Globus pallidus (tissue), 1 donor: ENCODE results near the gene FBXL3.
"Not testable (repeated sequence)": the region's sequence is repeated elsewhere in the genome, so short reads cannot be mapped to it uniquely, and the experiment has no call there.

ENCODE experiments used
- DNase-seq: peaks from one replicate; pipeline ENCODE4 v3.0.0-alpha.2; 2015; ENCODE audit warnings: low spot score

FBXL3 gene

DNA sequence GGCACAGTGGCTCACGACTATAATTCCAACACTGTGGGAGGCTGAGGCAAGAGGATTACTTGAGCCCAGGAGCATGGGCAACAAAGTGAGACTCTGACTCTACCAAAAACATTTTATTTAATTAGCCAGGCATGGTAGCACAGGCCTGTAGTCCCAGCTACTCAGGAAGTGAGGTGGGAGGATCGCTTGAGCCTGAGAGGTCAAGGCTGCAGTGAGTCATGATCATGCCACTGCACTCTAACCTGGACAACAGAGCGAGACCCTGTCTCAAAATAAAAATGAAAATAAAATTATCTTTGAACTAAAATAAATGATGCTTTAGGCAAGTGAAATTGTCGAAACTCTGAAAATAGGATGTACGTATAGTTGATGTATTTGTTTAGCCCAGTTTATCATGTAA, 43.3 kb downstream of the FBXL3 start:
- DNase-seq: no peak

- no peak for DNase-seq
Measured at GRCh38 chr13:76982061-76982460, 44.9 kb downstream of the FBXL3 start.

DNA sequence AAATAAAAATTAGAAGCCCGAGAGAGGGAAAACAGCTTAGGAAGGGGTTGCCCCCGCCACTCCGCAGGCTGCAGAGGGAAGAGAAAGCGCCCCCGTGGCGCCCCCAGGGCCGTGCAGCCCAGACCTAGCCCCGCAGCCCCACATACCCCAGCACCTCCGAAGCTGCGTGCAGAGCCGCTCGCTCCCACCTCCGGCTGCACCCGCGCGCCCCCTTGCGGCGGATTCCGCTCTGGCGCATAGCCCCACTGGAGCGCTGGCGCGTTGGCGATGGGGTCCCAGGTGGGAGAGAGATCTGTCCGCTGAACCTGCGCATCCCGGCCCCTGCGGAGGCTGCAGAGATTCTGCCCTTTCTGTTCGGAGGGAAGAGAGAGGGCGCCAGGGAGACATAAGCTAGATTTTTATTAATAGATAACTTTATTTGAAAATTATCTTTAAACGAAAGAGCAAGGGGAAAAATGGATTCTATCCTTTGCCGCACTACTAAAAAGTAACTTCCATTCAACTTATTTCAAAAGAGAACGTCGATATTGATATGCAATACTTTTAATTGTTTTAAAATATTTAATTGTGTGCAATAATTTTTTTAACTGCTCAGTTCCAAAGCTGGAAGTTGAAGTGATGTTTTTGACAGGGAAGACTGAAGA, 46.8 kb downstream of the FBXL3 start:
- peak; percentile 45 for DNase-seq

GRCh38 chr13:76976929-76977328, 50.0 kb downstream of the FBXL3 start:
- DNase-seq: no peak

GRCh38 chr13:76976490-76976889, 50.5 kb downstream of the FBXL3 start:
- no peak for DNase-seq

GRCh38 chr13:76975863-76976262, 51.1 kb downstream of the FBXL3 start:
- DNase-seq: no peak

DNA sequence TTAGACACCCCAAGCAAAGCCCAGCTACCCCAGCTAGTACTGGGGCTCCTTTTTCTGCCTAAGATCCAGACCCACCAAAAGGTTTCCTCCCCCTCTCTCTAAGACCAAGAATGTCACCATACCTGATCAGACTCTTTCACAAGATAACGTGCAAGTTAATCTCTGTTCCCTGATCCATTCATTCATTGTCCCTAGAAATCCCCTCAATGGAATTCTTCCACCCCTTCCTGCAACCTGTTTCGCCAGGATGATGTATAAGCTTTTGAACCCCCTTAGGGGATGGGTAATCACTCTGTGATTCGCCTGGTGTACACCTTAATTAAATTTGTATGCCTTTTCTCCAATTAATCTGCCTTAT, 52.4 kb downstream of the FBXL3 start:
- DNase-seq: no peak

DNA sequence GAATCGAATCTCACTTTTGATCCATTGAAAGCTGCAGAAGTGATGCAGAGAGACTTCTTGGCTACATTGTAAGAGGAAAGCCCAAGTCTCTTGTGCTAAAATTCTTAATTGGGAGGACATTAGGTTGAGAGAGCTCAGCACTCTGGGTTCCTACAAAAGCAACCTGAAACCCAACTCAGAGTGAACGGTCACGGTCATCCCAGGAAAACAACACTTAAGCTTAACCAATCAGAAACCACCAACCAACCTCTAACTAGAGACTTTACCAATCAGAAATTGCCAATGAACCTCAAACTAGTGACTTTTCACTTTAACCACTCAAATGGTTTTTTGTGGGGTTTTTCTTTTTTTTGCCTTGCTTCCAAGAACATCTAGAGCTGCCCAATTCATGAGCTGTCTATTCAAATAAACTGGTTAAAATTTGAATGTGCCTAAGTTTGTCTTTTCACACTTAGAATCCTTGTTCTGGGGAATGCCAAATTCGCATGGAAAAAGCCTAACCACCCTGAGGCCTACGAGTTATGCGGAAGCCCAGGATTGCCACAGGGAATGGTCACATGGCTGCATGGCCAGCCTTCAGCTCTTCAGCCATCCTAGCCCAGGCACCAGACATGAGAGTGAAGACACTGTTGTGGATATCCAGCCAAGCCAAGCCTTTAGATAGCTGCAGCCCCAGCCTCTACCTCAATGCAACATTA, 52.9 kb downstream of the FBXL3 start:
- DNase-seq: no peak

- no peak for DNase-seq
Measured at GRCh38 chr13:76971851-76972829, 54.8 kb downstream of the FBXL3 start.

DNA sequence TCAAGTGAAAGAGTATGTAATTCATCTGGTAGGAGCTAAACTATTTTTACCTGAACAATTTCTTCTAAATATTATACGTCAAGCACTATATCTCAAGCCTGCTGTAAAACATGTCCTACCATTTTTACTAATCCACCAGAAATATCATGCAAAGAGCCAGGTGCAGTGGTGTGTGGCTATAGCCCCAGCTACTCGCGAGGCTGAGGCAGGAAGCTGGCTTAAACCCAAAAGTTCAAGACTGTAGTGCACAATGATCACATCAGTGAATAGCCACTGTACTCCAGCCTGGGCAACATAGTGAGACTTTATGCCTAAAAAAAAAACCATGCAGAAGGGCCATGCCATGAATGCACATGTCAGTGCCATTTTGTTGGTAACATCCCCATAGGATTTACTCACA, 55.7 kb downstream of the FBXL3 start:
- no peak for DNase-seq

DNA sequence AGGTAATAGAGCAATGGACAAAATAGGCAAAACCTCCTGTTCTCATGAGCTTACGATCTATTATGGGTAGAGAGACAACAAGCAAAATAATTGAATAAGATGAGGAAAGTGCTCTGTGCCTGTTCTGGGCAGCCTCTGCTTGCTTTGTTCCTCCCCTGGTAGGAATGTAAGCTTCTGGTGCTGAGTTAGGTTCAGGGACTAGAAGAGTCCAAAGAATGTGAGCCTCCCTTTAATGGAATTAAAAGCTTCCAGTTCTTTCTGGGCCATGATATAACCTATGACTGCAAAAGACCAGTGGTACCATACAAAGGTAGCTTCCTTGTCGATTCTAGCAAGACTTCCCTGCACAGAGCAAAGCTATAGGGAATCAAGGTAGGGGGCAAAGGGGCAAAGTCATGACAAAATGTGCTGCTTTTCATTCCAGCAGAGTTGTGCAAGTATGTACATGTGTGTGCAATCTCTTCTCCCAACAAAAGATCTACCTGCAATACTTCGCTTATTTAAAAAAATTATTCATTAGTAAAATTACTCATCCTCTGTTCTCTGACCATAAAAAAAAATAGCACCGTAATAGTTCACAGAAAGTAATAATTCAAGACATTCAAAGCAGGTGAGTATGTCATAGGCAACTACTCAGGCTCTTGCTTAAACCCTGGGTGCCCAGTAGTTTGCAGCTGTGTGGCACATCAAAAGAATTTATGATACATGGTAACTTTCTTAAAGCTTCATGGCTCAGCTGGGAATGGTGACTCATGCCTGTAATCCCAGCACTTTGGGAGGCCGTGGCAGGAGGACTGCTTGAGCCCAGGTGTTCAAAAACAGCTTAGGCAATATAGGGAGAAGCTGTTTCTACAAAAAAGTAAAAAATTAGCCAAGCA, 57.2 kb downstream of the FBXL3 start:
- no peak for DNase-seq

- no peak for DNase-seq
Measured at GRCh38 chr13:76968041-76968440, 58.9 kb downstream of the FBXL3 start.

DNA sequence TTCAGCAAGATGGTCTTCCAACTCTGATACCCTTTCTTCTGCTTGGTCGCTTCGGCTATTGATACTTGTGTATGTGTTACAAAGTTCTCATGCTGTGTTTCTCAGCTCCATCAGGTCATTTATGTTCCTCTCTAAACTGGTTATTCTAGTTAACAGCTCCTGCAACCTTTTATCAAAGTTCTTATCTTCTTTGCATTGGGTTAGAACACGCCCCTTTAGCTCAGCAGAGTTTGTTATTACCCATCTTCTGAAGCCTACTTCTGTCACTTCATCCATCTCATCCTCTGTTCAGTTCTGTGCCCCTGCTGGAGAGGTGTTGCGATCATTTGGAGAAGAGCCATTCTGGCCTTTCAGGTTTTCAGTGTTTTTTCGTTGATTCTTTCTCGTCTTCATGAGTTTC, 59.9 kb downstream of the FBXL3 start:
- DNase-seq: no peak

DNA sequence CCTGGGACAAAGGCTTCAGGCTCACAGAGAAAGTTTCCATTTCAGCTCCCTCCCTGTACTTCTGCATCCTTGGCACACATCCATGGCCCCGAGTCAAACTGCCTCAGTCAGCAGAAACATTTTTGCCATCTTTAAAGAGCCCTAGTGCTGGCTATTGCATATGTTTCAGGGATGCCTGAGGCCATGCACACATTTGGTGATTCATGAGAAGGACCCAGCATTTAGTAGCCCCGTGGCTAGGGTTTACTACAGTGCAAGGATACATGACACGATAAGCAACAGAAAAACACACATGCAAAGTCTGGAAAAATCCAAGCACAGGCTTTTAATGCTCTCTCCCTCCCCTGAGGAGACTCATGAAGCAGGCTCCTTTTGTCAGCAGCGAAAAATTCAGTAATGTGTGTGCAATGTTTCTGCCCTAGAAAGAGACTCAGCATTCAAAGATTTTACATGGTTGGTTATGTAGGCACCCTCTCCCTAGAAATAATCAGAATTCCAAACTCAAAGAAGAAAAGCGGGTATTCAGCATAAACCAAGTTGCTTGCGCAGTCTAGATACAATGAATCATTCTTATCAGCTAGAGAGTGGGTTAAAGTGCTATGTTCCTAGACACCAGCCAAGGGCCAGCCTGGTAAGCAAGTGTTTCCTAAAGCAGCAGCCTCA, 61.1 kb downstream of the FBXL3 start:
- peak; percentile 15 for DNase-seq

GRCh38 chr13:76959734-76960133, 67.2 kb downstream of the FBXL3 start:
- DNase-seq: not testable (repeated sequence)

DNA sequence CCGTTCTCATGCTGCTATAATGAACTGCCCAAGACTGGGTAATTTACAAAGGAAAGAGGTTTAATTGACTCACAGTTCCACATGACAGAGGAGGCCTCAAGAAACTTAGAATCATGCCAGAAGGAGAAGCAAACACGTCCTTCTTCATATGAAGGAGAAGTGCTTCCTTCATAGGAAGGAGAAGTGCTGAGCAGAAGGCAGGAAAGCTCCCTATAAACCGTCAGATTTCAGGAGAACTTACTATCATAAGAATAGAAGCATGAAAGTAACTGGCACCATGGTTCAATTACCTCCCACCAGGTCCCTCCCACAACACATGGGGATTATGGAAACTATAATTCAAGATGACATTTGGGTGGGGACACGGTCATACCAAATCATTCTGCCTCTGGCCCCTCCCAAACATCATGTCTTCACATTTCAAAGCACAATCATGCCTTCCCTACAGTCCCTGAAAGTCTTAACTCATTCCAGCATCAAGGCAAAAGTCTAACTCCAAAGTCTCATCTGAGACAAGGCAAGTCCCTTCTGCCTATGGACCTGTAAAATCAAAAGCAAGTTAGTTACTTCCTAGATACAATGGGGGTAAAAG, 68.0 kb downstream of the FBXL3 start:
- DNase-seq: no peak

DNA sequence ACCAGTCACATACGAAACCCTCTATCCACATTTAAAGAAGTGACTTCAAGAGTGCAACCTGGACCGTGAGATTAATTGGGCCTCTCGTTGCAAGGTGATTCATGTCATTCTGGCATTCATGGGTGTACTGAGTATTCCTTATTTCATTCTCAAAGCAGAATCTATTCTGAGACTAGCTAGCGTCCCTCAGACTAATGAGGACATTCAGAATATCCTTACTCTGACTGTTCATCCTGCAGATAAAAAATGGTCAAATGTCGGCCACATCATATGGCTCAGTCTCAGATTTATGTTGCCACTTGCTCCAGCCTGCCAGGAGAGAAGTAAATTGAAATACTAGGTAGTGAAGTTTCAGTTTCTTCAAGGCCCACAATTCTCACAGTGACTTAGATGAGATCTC, 71.3 kb downstream of the FBXL3 start:
- DNase-seq: no peak
